ENCODE data around the gene SEMA3D.

Gene SEMA3D

DNA sequence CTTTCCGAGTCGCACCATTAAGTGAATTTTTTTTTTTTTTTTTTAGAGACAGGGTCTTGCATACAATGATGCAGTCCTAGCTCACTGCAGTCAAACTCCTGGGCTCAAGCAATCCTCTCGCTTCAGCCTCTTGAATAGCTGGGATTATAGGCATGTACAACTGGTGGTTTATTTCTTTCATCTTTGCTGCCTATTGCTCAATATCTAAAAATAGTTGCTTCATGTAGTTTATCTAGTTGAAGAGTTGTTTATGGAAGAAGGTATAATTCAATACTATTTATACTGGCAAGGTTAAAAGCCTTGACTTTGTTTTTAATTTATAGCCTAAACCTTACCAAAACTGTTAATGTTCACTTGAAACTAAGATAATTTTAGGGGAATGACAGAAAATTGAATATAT, 66.9 kb downstream of the SEMA3D start:
- DNase-seq, result no peak

DNA sequence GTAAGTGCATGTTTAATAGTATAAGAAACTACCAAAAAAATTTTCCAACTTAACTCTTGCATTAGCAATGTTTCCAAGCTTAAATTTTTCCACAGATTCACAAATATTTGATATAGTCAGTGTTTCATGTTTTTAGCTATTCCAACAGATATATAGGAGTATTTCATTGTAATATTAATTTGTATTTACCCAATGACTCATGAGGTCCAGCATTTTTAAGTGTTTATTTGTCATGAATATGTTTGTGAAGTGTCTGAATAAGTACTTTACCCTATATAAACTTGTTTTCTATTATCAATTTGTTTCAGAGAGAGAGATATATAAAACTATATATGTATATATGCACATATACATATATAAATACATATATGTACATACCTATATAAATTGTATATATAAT, 71.0 kb downstream of the SEMA3D start:
- DNase-seq, result no peak

DNA sequence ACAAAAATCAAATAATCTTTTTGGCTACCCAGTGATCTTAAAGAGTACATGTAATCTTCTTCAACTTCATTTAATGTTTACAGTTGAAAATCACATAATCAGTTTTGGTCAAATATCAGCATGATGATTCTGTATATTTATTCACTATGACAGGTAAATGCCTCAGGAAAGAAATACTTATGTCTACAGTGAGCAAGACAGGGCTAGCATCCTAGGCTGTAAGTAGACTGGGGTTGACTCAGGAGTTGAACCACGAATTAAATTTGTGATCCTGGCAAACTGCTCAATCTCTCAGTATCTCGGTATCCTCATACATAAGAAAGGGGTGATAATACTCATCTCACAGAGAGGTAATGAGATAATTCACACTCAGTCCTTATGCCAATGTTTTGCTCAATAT, 71.8 kb downstream of the SEMA3D start:
- DNase-seq, result no peak

DNA sequence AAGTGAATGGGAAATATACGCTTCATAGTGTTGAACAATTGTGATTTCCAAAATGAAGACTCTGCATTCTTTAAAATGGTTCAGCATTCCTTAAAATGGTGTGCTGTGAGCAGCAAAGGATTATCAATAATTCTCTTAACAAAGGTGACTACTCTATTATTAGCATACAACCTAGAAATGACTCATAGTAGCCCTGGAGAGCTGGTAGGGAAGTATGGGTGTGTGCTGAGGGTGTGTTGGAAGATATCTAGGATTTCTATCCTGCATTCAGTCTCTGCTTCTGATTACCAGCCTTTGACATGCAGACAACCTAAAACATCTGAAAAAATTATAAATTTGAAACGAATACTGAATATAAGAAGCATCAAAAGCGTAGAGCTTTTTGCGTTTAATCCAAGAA, 72.5 kb downstream of the SEMA3D start:
- DNase-seq, result no peak

DNA sequence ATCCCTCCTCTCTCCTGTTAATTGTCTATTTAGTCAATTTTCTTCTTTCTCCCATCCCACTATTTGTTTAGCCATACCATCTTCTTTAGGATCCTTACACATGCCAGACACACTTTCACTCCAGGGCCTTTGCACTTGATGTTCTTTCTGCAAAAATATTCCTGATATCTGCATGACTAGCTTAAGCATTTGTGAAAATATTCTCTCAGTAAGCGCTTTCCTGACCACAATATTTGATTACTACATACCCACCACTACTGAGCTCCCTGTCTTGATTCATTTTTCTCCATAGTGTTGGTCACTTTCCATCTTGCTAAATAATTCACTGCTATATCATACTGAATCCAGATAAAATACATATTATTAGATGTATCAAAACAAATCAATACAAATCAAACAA, 75.1 kb downstream of the SEMA3D start:
- DNase-seq, result no peak

DNA sequence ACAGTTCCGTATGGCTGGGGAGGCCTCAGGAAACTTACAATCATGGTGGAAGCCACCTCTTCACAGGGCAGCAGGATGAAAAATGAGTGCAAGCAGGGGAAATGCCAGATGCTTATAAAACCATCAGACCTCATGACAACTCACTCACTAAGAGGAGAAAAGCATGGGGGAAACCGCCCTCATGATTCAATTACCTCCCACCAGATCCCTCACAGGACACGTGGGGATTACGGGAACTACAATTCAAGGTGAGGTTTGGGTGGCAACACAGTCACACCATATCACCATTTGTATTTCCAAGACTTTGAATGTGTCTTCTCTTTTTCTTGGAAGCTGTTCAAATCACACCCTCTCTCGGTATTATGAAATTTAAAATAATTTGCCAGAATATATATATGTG, 80.1 kb downstream of the SEMA3D start:
- DNase-seq, result no peak

DNA sequence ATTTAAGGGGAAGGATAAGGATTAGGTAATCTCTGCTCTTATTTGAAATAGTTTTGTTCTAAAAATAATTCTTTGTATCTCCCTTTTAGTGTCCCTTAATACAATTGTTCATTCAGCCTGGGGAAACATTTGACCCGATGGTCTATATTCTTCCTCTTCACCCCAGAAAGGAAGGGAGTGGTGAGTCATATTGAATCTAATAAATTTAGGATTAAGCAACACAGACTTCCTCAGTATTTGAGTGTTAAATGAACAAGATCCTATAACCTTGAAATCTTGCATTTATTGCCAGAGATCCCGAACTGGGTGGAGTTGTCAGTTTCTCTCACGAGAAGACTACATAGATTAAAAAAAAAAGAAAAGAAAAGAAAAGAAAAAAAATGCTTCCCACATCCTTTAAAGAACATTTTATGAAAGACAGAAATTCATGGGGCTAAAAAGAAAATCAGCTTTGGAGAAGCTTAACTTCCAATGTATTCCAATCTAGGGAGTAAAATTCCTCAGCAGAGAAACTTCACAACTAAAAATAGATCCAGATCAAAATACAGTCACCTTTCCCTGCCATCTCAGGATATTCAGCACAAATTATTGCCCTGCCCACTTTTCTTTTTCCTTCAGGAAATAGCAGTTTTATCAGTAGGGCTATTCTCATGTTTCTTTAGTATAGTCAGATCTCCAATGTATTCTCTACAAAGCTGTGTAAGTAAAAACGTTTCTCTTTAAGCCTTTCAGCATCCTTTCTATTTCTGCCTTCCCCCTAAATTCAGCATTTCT, 82.2 kb downstream of the SEMA3D start:
- DNase-seq, result no peak

DNA sequence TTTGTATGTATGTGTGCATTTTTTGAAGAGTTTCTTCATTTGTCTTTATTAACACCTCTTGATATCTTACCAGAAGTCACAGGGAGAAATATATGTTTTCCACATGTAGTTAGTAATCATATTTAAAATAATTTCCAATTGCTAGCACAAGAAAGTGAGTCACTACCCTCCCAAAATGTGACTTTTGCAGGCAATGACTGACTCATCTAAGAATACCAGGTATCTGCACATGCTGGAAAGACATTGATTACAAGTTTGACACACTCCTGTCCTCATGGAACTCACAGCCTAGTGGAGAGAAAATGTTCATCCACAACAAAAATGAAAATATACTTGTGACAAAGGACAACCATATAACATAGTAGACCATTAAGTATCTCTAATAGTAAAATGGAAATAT, 82.9 kb downstream of the SEMA3D start:
- no peak for DNase-seq

DNA sequence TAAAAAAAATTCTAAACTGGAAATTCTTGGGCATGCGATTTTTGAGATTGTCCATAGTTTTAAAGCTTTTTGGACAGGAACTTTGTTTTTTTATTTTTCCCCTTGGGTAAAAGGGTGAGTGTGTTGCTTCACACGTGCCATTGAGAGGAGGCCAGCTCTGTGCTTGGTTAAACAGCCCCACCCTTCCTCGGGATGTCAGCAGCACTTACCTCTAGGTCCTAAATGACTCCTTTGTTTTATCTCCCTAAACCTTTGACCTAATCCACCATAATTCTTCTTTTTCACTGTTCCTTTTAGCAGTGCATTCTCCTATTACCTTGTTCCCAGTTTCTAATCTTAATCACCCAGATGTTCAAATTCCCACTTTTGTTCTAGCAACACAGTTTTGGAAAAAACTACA, 83.5 kb downstream of the SEMA3D start:
- no peak for DNase-seq

DNA sequence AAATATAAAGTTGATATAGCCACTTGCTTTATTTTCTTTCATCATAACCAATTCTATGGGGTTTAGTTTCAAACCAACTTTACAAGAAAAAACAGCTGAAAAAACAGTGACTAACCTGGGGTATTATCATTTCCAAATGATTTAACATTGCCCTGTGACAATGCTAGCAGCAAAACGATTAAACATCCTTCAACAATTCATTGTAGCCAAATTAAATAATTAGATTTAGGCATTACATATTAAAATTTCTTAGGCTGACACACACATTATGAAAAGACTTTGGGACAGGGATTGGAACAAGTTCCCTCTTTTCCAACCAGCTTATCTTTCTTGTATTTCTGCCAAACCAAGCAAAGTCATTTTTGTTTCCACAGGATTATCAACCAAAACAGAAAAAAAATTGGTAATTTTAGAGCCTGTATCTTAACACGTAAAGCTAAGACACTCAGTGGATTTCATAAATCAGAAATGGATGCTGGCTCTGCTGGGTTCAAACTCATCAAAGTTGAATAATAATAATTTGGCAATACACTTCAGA, 84.0 kb downstream of the SEMA3D start:
- DNase-seq, result no peak

DNA sequence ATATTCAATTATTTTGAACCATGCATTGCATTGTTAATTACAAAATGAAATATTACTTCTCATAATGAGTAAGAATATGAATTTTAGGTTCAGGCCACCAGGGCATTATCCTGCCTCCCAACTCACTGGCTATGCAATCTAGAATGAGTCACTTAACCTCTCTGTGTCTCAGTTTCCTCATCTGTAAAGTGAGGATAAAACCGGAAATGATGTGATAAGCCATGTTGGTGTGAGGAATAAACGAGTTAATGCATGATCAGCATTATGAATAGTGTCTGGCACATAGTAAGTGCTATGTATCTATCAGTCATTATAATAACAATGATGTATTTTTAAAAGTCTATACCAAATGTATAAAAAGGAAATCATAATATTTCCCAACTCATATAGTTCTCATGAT, 85.5 kb downstream of the SEMA3D start:
- DNase-seq, result no peak

DNA sequence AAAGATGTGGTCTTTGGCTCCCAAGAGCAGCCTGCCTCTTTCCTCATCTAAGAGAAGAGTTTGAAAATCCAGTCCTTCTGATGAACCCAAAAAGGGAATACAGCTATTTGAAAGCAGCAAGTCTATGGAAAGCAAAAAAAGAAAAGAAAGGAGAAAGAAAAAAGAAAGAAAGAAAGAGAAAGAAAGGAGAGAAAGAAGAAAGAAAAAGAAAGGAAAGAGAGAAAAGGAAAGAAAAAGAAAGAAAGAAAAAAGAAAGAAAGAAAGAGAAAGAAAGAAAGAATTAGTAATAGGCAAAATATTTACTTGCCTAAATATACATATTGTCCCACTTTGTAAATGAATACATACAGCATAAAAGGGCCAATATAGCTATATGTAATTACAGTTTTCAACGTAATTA, 89.0 kb downstream of the SEMA3D start:
- DNase-seq, result no peak

DNA sequence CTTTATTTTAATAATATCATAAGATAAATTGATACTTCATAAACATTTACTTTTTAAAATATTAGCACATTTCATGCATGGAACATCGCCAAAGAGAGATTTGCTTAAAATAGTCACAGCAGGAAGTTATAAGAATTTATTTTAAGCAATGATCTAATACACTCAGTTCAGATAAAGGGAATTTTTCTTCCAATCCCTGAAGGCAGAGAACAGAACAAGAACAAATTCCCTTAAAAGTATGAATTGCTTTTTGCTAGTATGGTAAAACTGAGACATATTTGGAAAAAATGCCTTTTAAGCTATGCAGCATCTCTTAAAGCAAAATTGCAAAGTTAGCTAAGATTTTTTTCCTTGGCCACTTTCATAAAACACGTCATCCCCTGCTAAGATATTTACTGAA, 91.0 kb downstream of the SEMA3D start:
- no peak for DNase-seq

DNA sequence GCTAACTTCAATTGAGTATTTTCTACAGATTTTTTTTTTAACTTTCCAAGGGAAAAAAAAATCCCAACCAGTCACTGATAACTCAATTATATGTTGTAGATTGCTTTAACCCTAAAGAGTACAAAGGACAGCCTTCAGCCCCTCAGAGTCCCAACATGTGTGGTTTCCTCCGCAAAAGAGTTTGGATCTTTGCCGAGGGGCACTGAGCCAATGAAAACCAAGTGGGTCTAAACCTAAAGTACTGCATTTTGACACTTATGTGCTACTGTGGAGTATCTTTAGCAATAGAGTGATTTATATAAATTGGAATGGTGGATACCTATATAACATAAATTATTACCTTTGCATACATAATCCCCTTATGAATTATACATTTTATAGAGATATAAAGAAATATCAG, 91.5 kb downstream of the SEMA3D start:
- DNase-seq, result no peak

DNA sequence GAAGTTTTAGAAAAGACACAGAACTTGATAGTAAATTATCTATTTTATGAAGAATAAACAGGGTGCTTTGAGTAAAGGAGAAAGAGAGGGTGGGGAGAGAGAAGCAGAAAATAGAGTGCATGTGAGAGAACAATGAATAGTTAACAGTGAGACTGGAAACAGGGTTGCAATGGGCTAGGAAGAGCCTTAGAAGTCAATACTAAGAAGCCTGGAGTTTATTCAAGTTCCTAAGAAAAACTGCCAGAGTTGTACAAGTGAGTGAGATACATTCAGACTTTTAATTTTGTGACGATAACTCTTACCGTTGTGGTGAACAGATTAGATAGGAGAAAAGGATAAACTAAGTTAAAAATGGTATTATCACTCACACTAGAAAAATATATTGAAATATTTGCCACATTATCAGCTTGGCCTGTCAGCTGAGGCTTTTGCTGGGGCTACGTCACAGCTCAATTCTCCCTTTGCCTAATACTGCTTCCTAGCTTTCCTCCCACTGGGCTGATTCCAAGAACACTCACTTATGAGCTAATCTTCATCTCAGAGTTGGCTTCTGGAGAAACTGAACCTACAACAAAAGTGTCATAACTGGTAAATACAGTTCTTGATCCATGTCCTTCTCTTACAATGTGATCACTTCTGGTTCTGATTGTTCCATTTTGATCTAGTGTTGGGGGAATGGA, 92.7 kb downstream of the SEMA3D start:
- no peak for DNase-seq

DNA sequence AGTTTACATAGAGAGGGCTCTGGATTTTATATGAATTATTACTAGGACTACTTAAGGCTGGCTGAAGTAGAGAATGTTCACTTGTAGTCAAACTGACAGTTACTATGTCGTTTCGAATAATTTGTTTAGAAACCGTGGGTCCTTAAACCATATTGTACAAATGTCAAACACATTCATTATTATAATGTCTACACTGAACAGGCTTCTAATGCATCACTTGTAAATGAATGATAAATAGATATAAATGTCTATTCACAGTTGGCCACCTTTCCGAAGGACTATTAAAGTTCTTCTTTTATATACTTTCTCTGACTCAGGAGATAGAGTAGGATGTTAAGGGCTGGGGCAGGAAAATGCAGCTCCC, 95.3 kb downstream of the SEMA3D start:
- DNase-seq, result no peak

DNA sequence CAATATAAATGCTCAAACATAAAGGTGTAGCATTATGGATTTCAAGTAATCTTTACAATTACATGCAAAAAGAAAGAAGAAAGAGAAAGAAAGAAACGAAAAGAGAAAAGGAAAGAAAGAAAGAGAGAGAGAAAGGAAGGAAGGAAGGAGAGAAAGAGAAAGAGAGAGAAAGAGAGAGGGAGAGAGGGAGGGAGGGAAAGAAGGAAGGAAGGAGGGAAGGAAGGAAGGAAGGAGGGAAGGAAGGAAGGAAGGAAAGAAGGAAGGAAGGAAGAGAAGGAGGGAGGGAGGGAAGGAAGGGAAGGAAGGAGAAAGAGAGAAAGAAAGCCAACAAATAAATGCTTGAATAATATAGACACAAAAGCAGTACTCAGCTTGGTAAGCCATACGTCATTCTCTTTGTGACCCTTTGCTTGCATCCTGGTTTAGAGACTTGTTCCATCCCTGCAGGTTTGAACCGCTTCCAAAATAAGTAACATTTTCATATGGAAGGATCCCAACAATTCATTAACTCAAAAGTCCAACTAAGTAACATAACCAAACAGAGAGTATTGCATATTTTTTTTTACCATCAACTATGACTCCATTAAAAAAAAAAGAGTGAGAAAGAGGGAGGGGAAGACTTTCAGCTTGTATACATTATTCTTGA, 95.8 kb downstream of the SEMA3D start:
- no peak for DNase-seq

DNA sequence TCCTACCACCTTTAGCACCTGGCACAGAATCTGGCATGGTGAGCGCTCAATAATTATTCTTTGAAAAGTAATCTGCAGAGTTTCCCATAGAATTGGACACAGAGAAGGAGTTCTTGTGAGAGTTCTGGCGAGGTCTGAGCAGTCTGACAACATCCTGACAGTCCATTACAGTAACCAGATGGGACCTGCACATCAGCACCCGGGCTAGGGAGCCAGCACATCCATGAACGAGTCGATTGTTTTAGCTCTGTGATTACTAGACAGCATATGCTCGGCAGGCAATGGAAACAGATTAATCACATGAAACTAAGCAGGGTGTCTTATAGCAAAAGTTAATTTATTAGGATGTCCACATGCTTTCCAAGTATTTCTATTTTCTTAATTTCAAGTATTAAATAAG, 96.7 kb downstream of the SEMA3D start:
- DNase-seq, result no peak

DNA sequence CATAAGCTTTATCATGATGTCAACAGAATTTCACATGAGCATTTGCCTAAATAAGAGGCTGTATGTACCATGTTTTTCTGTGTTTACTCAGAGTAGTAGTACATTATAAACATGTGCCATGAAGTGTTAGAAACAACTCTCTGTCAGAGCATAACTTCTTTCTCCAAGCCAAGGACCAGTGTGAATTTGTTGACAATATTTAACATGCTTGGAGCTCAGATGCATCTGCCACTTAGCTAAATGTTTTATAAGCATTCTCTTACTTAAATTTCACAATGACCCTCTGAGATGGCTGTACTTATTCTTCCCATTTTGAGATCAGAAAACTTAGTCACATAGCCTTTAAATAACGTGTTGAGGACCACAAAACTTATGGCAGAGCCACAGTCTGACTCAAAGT, 105.0 kb downstream of the SEMA3D start:
- no peak for DNase-seq

DNA sequence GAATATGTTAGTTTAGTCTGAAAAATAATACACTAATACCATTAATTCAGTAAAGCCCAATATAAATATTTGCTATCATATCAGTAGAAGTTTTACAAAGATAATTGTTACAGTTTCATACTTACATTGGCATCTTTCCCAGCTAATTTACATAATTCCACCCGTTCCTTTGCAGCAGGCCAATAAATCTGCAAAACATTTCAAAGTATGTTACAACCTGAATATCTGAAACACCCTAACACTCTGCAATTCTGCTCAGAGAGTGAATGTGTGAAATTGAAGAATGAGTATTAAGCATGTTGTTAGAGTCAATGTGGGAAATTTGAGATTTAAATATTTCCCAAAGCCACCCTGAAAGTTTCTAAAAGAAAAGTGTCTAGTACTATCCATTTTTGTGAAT, 105.5 kb downstream of the SEMA3D start:
- no peak for DNase-seq

DNA sequence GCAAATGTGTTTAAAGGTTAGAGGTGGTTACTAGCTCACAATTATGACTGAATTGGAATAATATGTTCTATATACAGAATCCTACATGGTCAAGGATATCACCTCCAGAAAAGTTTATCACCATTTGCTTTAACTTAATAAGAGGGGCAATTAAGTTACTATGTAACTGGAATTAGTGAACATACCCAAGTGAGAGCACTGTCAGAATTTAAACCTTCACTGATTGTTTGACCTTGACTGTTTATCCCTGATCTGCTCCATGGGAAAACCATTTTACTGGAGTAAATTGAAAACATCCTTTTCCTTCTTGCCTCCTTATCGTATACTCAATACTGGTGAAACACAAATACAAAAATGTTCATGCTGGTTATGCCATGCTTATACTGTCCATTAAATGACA, 107.4 kb downstream of the SEMA3D start:
- DNase-seq, result no peak

DNA sequence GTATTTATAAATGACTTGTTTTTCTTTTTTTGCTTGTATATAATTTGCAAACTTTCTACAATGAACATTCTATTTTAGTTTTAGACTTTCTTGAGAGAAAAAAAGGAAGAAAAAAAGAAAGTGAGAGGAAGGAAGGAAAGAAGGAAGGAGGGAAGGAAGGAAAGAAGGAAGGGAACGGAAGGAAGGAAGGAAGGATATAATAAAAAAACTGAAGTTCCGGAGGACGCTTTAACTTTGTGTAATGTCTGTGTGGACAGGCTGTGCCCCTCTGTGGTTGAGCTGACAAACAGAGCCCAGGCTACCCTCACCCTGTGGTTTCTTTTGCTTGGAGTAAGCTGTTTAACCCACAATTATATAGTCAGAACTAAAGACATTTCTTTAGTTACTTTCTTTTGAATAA, 108.7 kb downstream of the SEMA3D start:
- no peak for DNase-seq

DNA sequence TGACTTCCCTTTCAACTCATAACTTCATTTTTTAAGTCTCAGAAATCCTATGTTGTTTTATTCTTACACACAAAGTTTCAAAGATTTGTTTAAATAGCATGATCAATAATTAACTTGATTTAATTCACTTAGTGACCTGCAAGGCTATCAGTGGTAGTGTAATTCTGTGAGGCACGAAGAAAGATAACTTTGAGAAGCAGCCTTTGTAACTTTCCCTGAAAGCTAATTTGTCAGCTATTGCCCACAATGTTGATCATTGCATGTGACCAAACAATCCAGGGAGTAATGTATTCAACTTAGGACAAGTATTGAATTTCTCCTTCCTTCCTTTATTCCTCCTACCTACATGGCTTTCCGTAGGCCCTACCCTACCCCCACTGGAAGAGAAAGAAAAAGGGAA, 111.0 kb downstream of the SEMA3D start:
- DNase-seq, result no peak

DNA sequence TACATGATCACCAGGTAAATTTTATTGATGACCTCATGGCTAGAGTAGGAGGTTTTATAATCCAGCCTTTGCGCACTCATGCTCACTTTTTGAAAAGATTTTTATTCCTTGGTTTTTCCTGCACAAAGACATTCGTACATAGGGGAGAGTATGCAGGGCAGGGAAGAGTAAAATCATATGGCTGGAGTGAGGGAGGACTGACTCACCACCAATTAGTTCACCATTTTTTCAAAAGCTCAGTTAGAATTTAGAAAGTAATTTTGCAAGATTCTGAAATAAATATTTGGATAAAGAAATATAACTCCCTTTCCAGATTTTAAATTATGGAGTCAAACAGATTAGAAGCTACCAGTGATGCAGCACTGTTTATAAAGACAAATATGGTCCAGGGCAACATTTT, 111.9 kb downstream of the SEMA3D start:
- no peak for DNase-seq
